ENCODE data around the gene FICD.
A peak's percentile ranks its signal among the peaks of the same experiment; 100 is the strongest.

Gene FICD

DNA sequence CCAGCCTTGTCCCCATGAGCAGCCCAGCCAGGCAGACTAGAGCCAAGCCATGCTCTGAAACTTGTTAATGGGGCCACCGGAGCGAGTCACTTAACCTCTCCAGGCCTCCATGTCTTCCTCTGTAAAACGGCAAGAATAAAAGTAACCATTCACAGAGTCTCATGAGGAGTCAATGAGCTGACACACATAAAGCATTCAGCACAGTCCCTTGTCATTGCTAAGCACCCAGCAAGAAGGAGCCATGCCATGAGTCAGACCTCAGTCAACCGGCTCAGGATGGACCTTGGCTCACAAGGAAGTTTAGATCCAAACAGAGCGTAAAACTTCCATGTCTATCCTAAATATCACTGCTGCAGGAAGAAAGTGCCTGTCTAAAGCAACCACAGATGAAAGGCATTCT, 10.6 kb downstream of the FICD start:
- Histone ChIP-seq H3K4me3 (ENCODE audit: low read length) (no peak overlapping the region), H3K27ac (ENCODE audit: low read depth, low read length) (no peak overlapping the region), H3K9ac (ENCODE audit: low read length) (no peak overlapping the region)

GRCh38 chr12:108526482-108527165, 11.5 kb downstream of the FICD start:
- Histone ChIP-seq H3K27ac (ENCODE audit: low read depth, low read length) (no peak overlapping the region), H3K4me1 (ENCODE audit: control insufficient read depth, insufficient read depth, low read length) (no peaks in the 10 kb centered on the region), H3K36me3 (ENCODE audit: control insufficient read depth, insufficient read depth, low read length) (peaks cover 60% of the 10 kb centered on the region), H3K4me3 (ENCODE audit: low read length) (no peak overlapping the region), H3K9ac (ENCODE audit: low read length) (no peak overlapping the region), H3K27me3 (ENCODE audit: control insufficient read depth, insufficient read depth, low read length) (no peaks in the 10 kb centered on the region)

More for the DNA sequence above, 10.6 kb downstream of the FICD start:
- Histone ChIP-seq H3K27me3 (ENCODE audit: control insufficient read depth, insufficient read depth, low read length) (no peaks in the 10 kb centered on the region), H3K4me1 (ENCODE audit: control insufficient read depth, insufficient read depth, low read length) (no peaks in the 10 kb centered on the region), H3K36me3 (ENCODE audit: control insufficient read depth, insufficient read depth, low read length) (peaks cover 60% of the 10 kb centered on the region)

DNA sequence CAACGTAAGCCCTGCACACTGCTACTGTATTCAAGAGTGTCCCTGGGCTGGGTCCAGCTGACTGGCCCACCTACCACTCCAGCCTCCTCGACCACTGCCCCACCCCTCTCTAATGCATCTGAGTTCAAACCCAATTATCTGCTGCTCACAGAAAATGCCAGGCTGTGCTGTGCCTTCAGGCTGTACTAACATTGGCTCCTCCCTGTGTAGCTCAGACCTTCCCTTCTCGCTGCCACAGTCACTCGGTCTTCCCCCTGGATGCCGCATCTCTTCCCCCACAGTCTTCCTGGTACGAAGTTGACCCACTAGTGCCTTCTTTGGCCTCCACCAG, 12.1 kb downstream of the FICD start:
- Histone ChIP-seq H3K4me3 (ENCODE audit: low read length) (no peak overlapping the region), H3K27me3 (ENCODE audit: control insufficient read depth, insufficient read depth, low read length) (no peaks in the 10 kb centered on the region), H3K27ac (ENCODE audit: low read depth, low read length) (no peak overlapping the region), H3K4me1 (ENCODE audit: control insufficient read depth, insufficient read depth, low read length) (no peaks in the 10 kb centered on the region), H3K36me3 (ENCODE audit: control insufficient read depth, insufficient read depth, low read length) (peaks cover 65% of the 10 kb centered on the region), H3K9ac (ENCODE audit: low read length) (no peak overlapping the region)

GRCh38 chr12:108530161-108530560, 15.1 kb downstream of the FICD start:
- Histone ChIP-seq H3K9ac (ENCODE audit: low read length) (no peak overlapping the region), H3K36me3 (ENCODE audit: control insufficient read depth, insufficient read depth, low read length) (peaks cover 47% of the 10 kb centered on the region), H3K27me3 (ENCODE audit: control insufficient read depth, insufficient read depth, low read length) (no peaks in the 10 kb centered on the region), H3K27ac (ENCODE audit: low read depth, low read length) (no peak overlapping the region), H3K4me3 (ENCODE audit: low read length) (no peak overlapping the region), H3K4me1 (ENCODE audit: control insufficient read depth, insufficient read depth, low read length) (no peaks in the 10 kb centered on the region)

- H3K9ac ChIP-seq (ENCODE audit: low read length), result no peak overlapping the region
- no peaks in the 10 kb centered on the region for H3K4me1 ChIP-seq (ENCODE audit: control insufficient read depth, insufficient read depth, low read length)
- H3K27me3 ChIP-seq (ENCODE audit: control insufficient read depth, insufficient read depth, low read length), result no peaks in the 10 kb centered on the region
- peaks cover 40% of the 10 kb centered on the region for H3K36me3 ChIP-seq (ENCODE audit: control insufficient read depth, insufficient read depth, low read length)
- H3K27ac ChIP-seq (ENCODE audit: low read depth, low read length), result no peak overlapping the region
- no peak overlapping the region for H3K4me3 ChIP-seq (ENCODE audit: low read length)
Observed at GRCh38 chr12:108531929-108532848, 17.1 kb downstream of the FICD start.

- Histone ChIP-seq H3K9ac (ENCODE audit: low read length) (no peak overlapping the region), H3K4me3 (ENCODE audit: low read length) (no peak overlapping the region), H3K4me1 (ENCODE audit: control insufficient read depth, insufficient read depth, low read length) (no peaks in the 10 kb centered on the region), H3K36me3 (ENCODE audit: control insufficient read depth, insufficient read depth, low read length) (peaks cover 19% of the 10 kb centered on the region), H3K27ac (ENCODE audit: low read depth, low read length) (no peak overlapping the region), H3K27me3 (ENCODE audit: control insufficient read depth, insufficient read depth, low read length) (no peaks in the 10 kb centered on the region)
Observed at GRCh38 chr12:108538146-108538545, 23.1 kb downstream of the FICD start.

DNA sequence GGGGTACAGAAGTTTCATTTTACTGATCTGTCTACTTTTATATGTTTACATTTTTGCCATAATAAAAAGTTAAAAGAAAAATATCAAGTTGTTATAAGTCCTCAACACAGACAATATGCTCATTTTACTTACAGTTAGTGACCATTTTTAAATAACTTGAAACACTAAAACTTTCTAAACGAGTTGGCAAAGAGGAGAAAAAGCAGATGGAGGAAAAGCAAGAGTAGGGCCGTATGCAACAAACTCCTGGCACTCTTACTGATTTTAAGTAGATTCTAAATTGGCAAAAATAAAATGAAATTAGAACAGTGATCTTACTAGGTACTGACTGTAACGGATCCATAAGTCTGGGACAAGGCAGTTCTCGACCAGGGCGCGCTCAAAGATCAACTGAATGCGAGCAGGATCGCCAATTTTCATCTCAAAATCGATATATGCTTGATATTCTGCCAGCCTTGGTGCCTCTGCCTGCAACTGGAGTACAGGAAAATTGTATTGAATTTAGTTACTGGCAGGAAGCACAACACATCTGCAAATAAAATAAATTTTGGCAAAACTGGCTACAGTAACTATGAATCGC, 23.6 kb downstream of the FICD start:
- Histone ChIP-seq H3K27me3 (ENCODE audit: control insufficient read depth, insufficient read depth, low read length) (no peaks in the 10 kb centered on the region), H3K9ac (ENCODE audit: low read length) (no peak overlapping the region), H3K27ac (ENCODE audit: low read depth, low read length) (no peak overlapping the region), H3K36me3 (ENCODE audit: control insufficient read depth, insufficient read depth, low read length) (peaks cover 23% of the 10 kb centered on the region), H3K4me3 (ENCODE audit: low read length) (no peak overlapping the region), H3K4me1 (ENCODE audit: control insufficient read depth, insufficient read depth, low read length) (no peaks in the 10 kb centered on the region)

DNA sequence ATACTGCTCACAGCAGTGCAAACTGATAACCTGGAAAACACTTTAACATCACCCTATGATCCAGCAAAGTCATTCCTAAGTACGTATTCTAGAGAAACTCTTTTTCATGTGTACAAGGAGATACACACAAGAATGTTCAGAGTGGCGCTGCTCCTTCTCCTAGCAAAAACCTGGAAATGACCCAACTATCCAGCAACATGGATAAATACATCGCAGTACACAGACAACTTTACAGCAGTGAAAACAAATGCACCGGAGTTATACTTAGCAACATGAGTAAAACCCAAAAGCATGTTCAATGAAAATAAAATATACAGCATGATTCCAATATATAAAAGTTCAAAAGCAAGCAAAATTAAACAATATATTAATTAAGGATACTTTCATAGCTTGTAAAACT, 27.2 kb downstream of the FICD start:
- H3K27ac ChIP-seq (ENCODE audit: low read depth, low read length), result no peak overlapping the region

GRCh38 chr12:108543652-108544051, 28.6 kb downstream of the FICD start:
- H3K27me3 ChIP-seq (ENCODE audit: control insufficient read depth, insufficient read depth, low read length), result no peaks in the 10 kb centered on the region
- H3K9ac ChIP-seq (ENCODE audit: low read length), result no peak overlapping the region
- H3K27ac ChIP-seq (ENCODE audit: low read depth, low read length), result no peak overlapping the region
- peaks cover 6% of the 10 kb centered on the region for H3K4me1 ChIP-seq (ENCODE audit: control insufficient read depth, insufficient read depth, low read length)
- peaks cover 21% of the 10 kb centered on the region for H3K36me3 ChIP-seq (ENCODE audit: control insufficient read depth, insufficient read depth, low read length)
- no peak overlapping the region for H3K4me3 ChIP-seq (ENCODE audit: low read length)

More for the DNA sequence above, 27.2 kb downstream of the FICD start:
- Histone ChIP-seq H3K4me3 (ENCODE audit: low read length) (no peak overlapping the region), H3K4me1 (ENCODE audit: control insufficient read depth, insufficient read depth, low read length) (no peaks in the 10 kb centered on the region), H3K27me3 (ENCODE audit: control insufficient read depth, insufficient read depth, low read length) (no peaks in the 10 kb centered on the region), H3K36me3 (ENCODE audit: control insufficient read depth, insufficient read depth, low read length) (peaks cover 18% of the 10 kb centered on the region), H3K9ac (ENCODE audit: low read length) (no peak overlapping the region)

- no peaks in the 10 kb centered on the region for H3K27me3 ChIP-seq (ENCODE audit: control insufficient read depth, insufficient read depth, low read length)
- H3K9ac ChIP-seq (ENCODE audit: low read length), result no peak overlapping the region
- H3K4me3 ChIP-seq (ENCODE audit: low read length), result no peak overlapping the region
- H3K4me1 ChIP-seq (ENCODE audit: control insufficient read depth, insufficient read depth, low read length), result peaks cover 6% of the 10 kb centered on the region
- H3K36me3 ChIP-seq (ENCODE audit: control insufficient read depth, insufficient read depth, low read length), result peaks cover 19% of the 10 kb centered on the region
- H3K27ac ChIP-seq (ENCODE audit: low read depth, low read length), result peak overlapping the region; percentile 4
Observed at GRCh38 chr12:108547686-108548085, 32.6 kb downstream of the FICD start.

DNA sequence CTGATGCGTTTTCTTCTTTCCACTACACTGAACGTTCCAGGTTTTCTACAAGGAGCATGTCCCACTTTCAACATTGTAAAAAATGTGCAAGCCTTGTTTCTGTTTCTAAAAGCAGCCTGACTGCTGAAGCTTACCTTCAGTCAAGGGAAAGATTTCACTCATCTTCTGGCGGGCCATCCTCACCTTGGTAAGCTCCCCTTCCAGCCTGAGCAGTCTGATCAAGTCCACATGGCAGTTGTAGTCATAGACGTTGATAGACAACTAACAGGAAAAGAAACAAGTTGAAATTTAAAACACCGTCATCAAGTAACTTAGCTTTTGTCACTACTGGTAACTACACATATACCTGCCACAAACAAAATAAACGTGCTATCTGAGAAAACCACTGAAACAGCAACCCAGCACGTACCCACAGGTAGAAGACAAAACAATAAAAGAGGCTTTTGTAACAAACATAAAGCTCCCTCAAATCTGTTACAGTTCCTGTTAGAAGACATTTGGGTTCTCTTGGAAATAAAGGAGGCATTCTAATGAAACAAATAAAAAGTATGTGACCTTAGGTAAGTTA, 34.0 kb downstream of the FICD start:
- peaks cover 15% of the 10 kb centered on the region for H3K36me3 ChIP-seq (ENCODE audit: control insufficient read depth, insufficient read depth, low read length)
- H3K27me3 ChIP-seq (ENCODE audit: control insufficient read depth, insufficient read depth, low read length), result no peaks in the 10 kb centered on the region
- no peak overlapping the region for H3K4me3 ChIP-seq (ENCODE audit: low read length)
- H3K4me1 ChIP-seq (ENCODE audit: control insufficient read depth, insufficient read depth, low read length), result peaks cover 6% of the 10 kb centered on the region
- H3K9ac ChIP-seq (ENCODE audit: low read length), result no peak overlapping the region
- H3K27ac ChIP-seq (ENCODE audit: low read depth, low read length), result no peak overlapping the region

DNA sequence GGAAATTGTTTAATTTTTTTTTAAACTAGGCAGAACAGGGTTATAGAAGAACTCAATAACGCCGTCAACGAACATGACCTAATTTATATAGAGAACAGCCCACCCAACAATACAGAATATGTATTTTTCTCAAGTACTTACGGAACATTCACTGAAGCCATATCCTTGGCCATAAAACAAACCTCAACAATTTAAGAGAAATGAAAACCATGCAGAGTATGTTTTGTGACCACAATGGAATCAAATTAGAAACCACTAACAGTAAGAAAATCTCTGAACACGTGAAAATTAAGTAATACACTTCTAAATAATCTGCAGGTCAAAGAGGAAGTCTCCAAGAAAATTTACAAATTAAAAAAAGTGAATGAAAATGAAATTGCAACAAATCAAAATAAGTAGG, 36.5 kb downstream of the FICD start:
- Histone ChIP-seq H3K4me3 (ENCODE audit: low read length) (no peak overlapping the region), H3K27ac (ENCODE audit: low read depth, low read length) (no peak overlapping the region), H3K27me3 (ENCODE audit: control insufficient read depth, insufficient read depth, low read length) (no peaks in the 10 kb centered on the region), H3K9ac (ENCODE audit: low read length) (no peak overlapping the region), H3K4me1 (ENCODE audit: control insufficient read depth, insufficient read depth, low read length) (peaks cover 6% of the 10 kb centered on the region), H3K36me3 (ENCODE audit: control insufficient read depth, insufficient read depth, low read length) (peaks cover 8% of the 10 kb centered on the region)
